HG03103 (cell line): ENCODE data around the gene CHST13.
"Not testable (repeated sequence)": the region's sequence is repeated elsewhere in the genome, so short reads cannot be mapped to it uniquely, and the experiment has no call there.

Source experiments
- ATAC-seq: cut with Tn5 transposase; IDR thresholded peaks from one replicate; pipeline ENCODE4 v1.9.1; 2021; ENCODE audit warnings: low read depth; ENCODE audit not compliant: unreplicated experiment

CHST13 gene

DNA sequence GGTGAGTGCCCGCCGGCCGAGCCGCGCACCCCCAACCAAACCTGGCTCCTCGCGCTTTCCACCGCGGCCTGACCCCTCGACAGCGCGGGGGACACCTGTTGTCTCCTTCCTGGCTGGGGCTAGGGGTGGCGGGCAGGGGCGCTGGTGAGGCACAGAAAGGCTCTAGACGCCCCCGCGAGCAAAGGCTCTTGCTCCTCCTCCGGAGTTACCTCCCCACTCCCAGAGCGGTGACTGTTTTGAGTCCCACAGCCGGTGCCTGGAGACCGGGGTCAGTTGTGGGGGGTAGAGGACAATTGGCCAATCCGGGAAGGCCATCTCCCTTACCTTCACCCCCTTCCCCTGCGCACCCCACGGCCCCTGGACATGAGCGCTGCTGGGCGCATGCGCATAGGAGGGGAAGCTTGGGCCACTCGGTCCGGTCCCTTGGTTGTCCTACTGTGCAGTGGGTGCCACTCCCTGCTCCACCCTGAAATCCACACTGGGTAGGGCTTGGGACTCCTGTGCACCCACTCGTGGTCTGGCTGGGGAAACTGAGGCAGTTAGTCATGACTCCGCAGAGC lies 554 bp downstream of the CHST13 start:
- ATAC-seq, result no peak

DNA sequence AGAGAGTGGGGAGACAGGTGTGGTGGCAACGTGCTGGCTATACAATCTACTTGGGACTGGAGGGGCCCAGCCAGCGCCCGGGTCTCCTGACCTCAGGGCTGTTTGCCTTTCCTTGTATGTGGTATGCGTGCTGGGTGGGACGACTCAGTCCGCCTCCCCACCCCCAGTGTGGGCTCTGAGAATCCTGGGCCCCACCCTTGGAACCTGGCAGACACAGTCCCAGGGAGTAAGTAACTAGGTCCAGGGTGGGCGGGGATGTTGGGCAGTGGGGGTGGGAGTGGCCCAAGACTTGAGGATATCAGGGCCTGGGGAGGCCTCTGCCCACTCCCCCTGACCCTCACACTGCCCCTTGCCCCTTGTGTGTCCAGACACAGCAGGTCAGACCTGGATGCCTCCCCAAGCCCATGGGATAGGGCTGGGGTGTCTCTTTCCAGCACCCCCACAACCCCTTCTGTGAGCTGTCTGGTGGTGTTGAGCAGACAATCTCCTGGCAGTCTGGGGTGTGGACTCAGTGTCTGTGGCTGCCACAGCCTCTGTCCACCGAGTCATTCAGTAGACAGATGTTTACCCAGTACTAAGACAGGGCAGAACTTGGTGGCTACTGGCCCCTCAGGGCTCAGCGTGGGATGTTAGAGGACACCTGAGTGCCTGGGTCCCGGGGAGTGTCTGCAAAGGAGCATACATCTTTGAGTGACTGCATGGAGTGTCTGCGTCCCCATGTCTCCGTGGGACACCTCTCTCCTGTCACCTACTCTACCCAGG lies 1.3 kb downstream of the CHST13 start:
- no peak for ATAC-seq

DNA sequence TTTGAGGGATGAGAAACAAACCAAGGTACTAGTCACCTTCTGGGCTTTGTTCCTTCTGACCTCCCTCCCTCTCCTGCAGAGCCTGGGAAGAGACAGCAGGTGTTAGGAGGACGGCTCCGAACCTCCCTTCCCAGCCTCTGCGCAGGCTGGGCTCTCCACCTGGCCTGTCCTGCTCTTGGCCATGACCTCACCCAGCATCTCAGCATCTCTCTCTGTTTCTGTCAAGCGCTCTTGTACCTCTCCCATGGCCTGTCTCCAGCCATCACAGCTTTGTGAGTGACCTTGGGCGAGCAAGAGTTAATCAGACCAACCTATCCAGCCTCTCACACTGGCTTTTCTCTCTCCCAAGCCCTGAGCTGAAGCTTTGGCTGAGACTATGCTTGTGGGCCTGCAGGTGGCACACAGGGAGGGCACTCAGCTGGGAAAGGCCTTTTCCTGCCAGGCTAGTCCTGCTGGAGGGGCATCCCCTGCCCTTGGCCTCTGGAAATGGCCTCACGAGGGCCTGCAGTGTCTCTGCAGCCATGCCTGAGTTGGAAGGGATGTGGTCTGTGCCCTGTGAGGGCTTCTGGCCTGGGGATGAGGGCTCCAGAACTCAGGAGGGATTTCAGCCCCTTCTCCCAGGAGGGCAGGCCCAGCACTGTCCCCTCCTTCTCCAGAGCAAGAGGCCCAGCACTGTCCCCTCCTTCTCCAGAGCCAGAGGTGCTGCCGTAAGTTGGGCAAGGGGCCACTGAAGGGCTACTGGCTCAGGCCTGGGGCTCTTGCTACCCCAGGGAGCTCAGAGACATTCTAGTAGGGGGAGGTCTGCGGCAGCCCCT lies 2.1 kb downstream of the CHST13 start:
- no peak for ATAC-seq

DNA sequence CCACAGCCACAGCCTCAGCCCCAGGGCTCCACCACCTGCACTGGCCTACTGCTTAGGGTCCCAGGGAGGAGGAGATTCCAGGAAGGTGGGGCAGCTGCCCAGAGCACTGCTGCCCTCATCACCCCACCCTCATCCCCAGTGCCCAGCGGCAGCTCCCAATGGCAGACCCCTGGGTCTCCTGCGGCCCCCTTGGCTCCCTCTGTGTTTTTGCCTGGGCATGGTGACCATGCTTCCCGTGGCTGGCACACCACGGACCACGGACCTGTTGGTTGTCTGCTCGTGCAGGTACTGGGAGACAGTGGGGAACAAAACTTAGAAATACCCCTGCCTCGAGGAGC lies 2.7 kb downstream of the CHST13 start:
- ATAC-seq, result no peak

DNA sequence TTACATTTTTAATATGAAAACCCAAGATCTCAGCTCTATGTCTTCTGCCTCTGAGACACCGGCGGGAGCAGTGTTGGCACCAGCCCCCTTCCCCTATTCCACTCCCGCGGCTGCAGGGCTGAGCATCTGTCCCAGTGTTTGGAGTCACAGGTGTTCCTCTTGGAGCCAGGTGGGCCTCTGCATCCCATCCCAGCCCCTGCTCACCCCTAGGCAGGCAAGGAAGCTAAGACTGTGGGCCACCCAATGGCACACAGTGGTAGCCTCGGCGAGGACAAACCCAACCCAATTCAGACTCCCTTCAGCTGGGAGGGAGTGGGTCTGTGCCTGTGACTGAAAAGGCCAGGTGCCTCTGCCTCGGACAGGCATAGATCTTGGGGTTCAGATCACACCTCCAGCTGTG lies 3.1 kb downstream of the CHST13 start:
- no peak for ATAC-seq

DNA sequence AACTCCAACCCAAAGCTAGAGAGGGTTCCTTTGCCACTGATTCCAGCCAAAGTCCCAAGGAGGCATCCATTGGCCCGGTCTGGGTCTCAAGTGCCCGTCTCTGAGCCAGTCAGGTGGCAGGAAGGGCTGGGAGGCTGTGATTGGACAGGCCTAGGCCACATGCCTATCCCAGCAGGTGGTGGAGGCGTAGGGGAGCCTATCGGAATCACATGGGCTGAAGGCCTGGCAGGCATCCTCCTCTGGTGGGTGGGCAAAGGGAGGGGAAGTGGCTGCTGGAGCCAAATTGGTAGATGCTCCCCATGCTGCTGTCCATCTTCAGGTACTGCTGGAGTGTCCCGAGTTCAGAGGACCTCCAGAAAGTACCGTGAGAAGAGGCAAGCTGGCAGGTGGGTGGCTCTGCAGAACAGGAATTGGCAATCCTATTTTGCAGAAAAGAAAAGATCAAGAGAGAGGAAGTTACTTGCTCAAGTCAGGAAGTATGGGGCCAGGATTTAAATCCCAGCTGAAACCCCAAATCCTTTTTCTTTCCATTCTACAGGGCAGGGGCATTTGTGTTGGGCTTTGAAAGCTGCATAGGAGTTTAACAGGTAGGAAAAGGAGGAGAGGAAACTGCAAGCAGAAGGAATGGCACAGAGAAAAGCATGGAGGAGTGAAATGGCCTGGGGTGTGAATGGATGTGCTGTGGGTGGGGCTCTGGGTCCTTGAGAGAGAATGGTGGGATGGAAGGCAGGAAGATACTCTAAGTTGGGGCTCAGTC lies 3.7 kb downstream of the CHST13 start:
- ATAC-seq, result no peak

DNA sequence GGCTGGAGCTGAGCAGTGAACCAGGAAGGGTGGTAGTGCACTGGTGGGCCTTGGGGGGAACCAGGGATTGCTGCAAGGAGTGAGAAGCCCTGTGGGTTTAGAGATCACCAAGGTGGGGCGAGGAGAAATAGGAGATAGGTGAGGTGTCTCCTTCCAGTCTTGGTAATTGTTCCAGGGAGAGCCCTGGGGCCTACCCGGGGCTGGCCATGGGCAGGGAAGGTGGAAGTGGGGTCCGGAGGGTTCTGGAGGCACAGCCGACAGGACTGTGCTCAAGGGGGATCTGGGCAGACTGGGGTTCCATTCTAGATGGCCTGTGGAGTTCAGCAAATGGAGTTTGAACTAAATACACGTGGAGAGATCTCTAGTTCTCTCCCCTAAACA lies 4.5 kb downstream of the CHST13 start:
- no peak for ATAC-seq

DNA sequence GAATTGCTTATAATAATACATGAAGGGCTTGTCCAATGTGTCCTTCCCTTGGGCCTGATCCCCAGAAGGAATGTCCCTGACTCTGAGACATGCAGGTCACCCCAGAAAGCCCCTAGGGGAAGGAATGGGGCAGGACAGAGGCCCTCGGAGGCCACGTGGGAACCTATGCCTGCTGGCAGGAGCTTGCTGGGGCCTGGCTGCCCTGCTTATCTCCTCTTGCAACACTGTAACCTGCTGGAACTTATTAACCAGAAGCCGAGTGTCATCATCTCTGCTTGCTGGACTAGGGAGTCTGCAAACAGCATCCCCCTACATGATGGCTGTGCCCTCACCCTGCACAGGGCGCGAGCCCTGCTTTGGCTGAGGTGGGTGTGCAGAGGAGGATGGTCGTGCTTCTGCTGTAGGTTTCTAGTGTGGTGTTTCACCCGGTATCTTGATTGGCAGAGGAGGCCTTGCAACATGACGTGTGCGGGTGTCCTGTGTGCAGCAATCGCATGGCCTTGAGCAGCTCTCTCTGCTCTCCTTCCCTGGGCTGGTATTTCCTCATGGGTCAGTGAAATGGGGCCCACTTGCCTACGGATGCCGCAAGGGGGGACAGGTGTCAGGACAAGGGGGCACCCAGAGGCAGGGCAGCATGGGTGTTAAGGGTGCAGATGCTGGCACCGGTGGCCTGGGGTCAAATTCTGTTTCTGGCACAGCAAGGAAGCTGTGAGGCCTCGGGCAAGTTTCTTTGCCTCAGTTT lies 5.0 kb downstream of the CHST13 start:
- no peak for ATAC-seq

DNA sequence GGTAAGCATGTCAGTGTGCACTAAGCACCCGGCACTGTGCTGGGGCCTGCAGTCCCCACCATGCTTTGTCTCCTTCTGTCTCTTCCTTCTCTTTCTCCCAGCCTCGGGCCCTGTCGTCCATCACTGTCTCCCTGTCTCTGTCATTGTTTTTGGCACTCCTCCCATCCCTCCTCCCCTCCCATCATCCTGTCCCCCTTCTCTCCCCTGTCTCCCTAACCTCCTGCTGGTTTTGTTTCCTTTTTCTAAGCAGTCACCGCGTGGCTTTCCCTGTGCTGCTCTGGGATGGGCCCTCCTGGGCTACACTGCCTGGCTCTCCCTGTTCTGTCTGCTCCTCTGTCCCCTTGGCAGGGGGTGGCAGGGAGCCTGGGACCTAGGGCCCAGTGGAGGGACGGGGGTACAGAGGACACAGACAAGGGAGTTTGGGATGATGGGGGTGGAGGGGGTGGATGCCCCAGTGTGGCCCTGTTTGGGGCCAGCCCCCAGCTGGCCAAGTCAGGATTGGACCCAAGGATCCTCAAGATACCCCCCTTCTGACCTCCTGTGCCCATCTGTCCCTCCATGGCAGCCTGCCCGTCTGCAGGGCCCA lies 5.7 kb downstream of the CHST13 start:
- no peak for ATAC-seq

DNA sequence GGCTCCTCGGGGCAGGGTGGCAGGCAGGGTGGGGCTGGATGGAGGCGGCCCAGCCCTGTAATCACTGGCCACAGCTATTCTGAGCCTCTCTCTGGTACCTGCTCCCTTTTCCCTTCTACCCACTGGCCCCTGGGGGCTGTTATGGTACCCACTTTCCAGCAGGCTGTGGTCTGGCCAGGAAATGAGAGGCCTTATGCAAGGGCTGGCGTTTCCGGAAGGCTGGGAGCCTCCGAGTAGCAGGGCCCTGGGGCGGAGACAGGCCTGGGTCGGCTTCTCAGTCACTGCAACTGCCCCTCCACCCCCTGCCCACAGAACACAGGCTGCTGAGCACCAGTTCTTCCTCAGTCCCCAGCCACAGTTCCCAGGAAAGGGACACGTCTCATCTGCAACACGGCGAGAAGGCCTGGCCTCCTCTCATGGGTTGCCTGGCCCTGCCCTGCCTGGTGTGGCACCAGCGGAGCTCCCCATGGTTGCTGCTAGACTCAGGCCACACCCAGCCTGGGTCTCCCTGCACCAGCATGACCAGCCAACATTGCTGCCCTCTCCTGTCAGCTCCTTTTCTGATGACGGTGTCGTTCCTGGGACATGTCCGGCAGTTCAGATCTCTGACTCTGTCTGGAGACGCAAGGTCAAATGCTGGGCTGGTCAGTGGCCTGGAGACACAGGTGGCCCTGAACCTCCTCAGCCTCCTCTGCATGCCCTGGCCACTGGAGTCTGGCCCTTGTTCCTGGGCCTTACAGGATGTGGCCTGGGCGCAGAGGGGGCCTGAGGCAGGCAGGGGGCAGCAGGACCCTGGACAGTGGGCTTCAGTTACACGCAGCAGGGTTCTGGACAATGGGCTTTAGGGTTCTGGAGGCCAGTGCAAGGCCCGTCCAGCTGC lies 6.5 kb downstream of the CHST13 start:
- ATAC-seq, result no peak

DNA sequence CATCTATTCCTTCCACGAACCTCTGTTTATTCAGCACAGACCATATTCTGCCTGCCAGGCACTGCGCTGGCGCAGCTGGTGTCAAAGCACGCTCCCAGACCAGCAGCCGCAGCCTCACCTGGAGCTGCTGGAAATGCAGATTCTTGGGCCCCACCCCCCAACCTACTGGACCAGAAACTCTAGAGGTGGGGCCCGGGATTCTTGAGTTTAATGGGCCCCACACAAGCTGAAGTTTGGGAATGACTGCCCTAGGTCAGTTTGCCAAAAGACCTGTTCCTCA lies 7.0 kb downstream of the CHST13 start:
- no peak for ATAC-seq

DNA sequence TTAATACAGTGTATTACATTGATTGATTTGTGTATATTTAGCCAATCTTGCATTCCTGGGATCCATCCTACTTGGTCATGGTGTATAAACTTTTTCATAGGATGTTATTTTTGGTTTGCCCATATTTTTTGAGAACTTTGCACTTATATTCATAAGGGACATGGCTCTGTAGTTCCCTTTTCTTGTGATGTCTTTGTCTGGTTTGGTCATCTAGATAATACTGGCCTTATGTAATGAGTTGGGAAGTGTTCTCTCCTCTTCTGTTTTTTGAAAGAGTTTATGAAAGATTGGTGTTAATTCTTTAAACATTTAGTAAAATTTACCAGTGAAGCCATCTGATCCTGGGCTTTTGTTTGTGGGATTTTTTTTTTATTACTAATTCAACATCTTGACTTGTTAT lies 9.6 kb downstream of the CHST13 start:
- ATAC-seq, result no peak

DNA sequence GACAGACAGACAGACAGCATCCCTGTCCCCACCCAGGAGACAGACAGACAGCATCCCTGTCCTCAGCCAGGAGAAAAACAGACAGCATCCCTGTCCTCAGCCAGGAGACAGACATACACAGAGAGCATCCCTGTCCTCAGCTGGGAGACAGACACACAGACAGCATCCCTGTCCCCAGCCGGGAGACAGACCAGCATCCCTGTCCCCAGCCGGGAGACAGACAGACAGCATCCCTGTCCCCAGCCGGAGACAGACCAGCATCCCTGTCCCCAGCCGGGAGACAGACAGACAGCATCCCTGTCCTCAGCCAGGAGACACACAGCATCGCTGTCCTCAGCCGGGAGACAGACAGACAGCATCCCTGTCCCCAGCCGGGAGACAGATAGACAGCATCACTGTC lies 10.8 kb downstream of the CHST13 start:
- ATAC-seq, result not testable (repeated sequence)

DNA sequence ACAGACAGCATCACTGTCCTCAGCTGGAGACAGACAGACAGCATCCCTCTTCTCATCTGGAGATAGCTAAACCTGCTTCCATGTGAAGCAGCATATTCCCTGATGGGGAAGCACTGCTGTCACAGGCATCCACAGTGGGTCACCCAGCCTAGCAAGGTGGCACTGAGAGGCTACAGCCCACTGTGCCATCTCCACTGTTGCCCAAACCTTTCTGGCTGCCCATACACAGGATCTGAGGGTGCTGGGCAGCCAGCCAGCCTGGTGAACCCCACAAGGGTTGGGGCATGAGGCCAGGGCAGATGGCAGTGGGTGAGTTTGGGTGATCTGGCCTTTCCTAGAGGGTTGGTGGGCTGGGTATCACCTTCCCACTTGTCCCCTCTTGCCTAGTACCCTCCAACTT lies 11.7 kb downstream of the CHST13 start:
- ATAC-seq, result no peak

DNA sequence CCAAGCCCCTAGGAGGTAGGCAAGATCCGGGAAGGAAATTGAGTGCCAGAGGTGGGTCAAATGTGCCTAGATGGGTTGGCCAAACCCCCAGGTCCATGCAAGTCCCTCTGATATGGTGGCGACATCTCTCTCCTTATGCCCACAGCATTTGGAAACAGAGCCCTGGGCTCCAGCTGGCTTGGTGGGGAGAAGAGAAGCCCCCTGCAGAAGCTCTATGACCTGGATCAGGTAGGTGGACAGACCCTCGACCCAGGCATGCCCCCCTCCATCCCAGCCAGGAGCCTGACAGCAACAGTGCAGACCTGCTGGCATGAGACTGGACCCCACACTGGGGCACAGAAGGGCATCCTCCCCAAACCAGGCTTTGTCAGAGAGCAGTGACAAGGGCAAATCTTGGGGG lies 12.2 kb downstream of the CHST13 start:
- no peak for ATAC-seq

DNA sequence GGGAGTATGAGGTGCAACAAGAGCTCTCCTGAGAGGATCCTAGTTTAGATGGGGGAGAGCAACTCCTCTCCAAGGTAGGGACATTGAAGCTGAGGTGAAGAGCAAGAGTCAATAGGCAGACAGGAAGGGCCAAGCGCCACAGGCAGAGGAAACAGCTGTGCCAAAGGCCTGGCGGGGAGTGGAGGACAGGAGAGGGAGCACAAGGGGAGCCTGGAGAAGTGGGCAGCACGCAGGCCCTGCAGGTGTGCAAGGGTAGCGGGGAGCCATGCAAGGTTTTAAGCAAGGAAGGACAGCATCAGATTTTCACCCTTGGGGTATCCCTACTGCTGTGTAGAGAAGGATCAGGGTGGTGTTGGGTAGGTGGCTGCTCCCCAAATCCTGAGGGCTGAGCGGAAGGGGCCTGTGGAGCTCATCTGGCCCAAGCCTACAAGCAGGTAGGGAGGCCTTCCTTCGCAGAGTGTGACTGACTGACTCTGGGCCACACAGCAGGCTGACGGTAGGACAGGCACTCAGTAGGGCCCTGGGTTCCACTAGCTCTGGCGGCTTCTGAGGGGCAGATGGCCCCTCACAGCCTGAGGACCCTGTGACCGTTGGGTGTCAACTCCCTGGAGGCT lies 13.3 kb downstream of the CHST13 start:
- ATAC-seq, result no peak

DNA sequence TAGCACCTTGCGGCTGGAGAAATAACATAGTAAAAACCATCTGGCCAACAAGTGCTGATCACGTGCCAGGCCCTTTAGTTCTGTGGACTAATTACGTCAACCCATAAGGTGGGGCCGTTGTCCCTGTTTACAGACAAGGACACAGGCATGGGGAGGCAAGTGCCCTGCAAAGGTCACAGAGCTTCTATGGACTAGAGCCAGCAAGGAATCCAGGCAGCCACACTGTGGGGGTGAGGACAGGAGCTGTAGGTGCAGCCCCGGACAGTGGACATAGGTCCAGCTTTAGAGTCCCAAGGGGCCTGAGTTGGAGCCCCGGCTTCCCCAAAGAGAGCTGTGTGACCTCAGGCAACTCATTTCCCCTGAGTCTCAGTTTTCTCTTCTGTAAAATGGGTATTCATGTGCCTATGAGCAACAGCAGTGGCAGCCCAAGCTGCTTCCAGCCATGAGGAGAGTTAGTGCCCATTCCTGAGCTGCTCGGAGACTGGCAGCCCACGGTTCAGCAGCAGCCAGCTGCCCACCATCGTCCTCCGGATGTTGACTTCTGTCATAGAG lies 13.9 kb downstream of the CHST13 start:
- ATAC-seq, result no peak

DNA sequence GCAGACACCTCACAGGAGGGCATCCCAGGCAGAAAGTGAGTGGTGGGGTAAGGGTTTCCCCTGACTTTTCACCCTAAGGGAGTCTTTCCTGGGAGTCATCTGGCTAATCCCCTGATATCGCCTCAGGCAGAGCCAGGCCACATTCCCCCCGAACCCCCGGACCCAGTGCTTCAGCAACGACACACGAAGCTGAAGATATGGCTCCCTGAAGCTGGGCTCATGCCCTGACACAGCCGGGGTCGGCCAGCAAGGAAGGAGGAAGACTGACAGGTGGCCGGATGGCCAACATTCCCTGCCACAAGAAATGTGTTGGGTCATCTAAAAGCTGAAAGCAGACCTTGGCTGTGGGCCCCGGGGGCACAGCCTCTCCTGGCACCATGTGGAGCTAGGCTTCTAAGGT lies 14.4 kb downstream of the CHST13 start:
- no peak for ATAC-seq

DNA sequence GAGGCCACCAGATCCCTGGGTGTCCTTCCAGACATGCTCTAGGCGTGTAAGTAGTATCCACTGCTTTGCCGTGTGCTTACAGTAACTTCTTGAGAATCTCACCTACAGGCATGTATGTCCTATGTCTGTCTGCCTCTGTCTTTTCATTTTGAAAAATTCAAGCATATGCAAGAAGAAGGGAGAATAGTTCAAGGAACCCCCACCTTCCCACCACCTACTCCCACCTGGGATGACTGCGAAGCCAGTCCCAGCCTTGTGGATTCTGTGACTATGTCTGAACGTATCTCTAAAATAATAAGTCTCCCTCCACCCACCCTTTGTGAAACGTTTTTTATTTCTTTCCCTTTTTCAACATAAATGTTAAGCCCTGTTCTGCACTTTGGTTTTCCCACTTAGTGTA lies 15.0 kb downstream of the CHST13 start:
- no peak for ATAC-seq
